ENCODE results near the gene ZNF222. TPM values are rescaled to one million over a fixed set of nuclear protein-coding genes. Genes with fewer than 3 reads are reported as not detected.
A peak's percentile ranks its signal among the peaks of the same experiment; 100 is the strongest.

ZNF222 gene
- total and polyA plus RNA-seq, 2 of the 8 experiments (the other 6 are each of a cell fraction or from before 2014, with no cell fraction given) = 1.7 to 3.4 TPM

DNA sequence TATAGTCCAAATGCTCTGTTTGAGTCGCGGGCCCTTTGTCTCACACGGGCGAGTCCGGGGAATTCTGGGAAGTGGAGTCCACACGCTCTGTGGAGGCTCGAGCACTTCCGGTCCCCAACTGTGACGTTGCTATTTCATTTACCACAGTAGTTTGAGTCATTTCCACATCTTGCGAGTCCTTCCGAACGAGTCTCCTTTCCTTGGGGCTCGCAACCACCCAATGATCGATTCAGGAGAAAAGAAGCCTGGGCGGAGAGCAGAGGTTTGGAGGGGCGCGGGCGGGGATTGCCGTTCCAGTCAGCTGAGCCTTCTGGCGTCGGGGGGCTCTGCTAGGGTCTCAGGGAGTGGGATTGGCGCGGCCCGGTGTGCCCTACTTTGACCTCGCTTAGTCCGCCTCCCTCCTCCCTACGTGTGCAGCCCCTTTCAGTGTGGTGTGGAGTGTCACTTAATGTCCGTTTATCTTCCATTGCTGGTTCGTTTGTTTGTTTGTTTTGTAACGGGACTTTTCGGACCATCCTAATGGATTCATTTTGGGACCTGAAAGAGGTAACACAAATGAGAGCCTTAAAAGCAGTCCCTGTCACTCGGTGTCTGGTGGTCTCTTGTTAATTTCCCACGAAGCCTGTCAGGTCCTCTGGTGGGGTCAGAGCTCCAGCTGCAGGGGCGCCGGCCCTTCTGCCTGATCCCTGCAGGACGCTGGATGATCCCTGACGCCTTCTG lies at the start of gene ZNF222 (continued):
- TF ChIP-seq JUND (IDR thresholded peaks at IDR 0.05; ENCODE audit: low read length) (no peak), RAD21 (IDR thresholded peaks at IDR 0.05 in 1 of 2, conservative IDR thresholded peaks at IDR 0.05 in 1 of 2; ENCODE audit: low read depth in 2 of 2, low read length in 2 of 2) (no peak; a peak in 1 of 4 replicates), TBP (IDR thresholded peaks at IDR 0.05; ENCODE audit: low read depth, low read length) (no peak; the same call in 1 of the 2 replicates), E2F6 (IDR thresholded peaks at IDR 0.05) (no peak), SIX5 (IDR thresholded peaks at IDR 0.05; ENCODE audit: low read depth, low read length) (peak; percentile 59), POLR2A (IDR thresholded peaks at IDR 0.05; ENCODE audit: control extremely low read depth in 1 of 2, low read depth in 2 of 2, low read length in 2 of 2) (peak in 1 of 2 experiments; percentile 67; a peak in 2 of 3 replicates), EP300 (IDR thresholded peaks at IDR 0.05; ENCODE audit: borderline replicate concordance in 1 of 2, low read depth in 2 of 2, low read length in 2 of 2) (no peak), SAP30 (IDR thresholded peaks at IDR 0.05; ENCODE audit: insufficient read depth, insufficient replicate concordance, low read length) (no peak), SP2 (IDR thresholded peaks at IDR 0.05; ENCODE audit: low read length) (no peak), CHD2 (IDR thresholded peaks at IDR 0.05; ENCODE audit: low read length) (no peak), POLR2AphosphoS5 (IDR thresholded peaks at IDR 0.05; ENCODE audit: low read depth, low read length) (no peak), ATF3 (IDR thresholded peaks at IDR 0.05; ENCODE audit: insufficient read depth, low read depth, low read length) (no peak), POU5F1 (IDR thresholded peaks at IDR 0.05; ENCODE audit: low read depth, low read length) (no peak), EZH2 (IDR thresholded peaks at IDR 0.05; ENCODE audit: low read depth, low read length, severe bottlenecking) (no peak)

Data from H1 (cell line).